Posterior cingulate gyrus (tissue), 11 donors: Measurements from ENCODE around the gene TAOK3.
"Not testable (repeated sequence)": the region's sequence is repeated elsewhere in the genome, so short reads cannot be mapped to it uniquely, and the experiment has no call there.

Experiments used
- DNase-seq, 10 donors: peaks; one replicate each; pipeline versions ENCODE4 v3.0.0 to v3.0.0-alpha.2; 2020 to 2021; ENCODE audit warnings: mixed read lengths in 3 of 10
- intact Hi-C: fragments of 100-400 bp; cut with DNase I; formaldehyde crosslinking; loops from one replicate; pipeline ENCODE4 v1.15.1; 2023

TAOK3 gene

GRCh38 chr12:118372541-118373495 lies at the start of gene TAOK3:
Gene TAOK3 (minus strand): TSS chr12:118372907. CDS start chr12:118255567, 117,340 bp downstream.
- intact Hi-C loops: loop anchor here (5.0 kb wide), 2 partner anchors 71 to 251 kb away; no protein-coding TSS in a partner anchor

GRCh38 chr12:118420673-118421072 lies 48.0 kb upstream of the TAOK3 start:
- no peak for DNase-seq
- intact Hi-C loops: no loop called here

More at GRCh38 chr12:118372541-118373495, at the start of gene TAOK3:
- DNase-seq: peak; percentile 96 to 100 (median 98)

DNA sequence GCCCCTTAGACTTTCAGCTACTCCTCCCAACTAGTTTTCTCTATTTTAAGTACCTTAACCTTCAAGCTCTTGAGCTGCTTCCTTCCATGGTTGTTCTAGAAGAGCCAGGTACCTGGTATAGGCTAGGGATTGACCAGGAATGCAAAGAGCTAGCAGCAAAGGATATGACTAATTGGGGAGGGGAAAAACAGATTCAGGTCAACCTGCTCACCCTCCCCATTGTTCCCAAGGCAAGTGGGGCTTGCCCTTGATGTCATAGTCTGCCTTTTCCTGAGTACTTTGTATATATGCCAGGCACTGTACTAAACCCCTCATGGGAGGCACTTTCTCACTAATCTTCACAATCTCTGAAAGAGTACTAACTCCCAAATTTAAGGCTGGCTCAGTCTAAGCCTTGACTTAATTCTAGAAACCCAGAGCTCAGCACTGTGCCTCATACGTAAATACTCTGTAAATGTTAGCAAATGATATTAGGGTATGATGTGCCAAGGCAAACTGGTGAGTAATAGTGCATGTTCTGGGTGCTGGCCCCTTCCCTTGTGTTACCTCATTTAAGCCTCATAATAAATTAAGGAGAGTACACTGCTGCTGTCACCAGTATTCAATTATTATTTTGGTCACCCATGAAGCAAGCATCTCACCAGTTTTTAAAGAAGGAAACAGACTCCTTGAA lies 45.8 kb upstream of the TAOK3 start:
- DNase-seq: no peak
- intact Hi-C loops: no loop called here

- DNase-seq: no peak
- intact Hi-C loops: no loop called here
These were observed 45.2 kb upstream of the TAOK3 start for GRCh38 chr12:118417942-118418341.

- intact Hi-C loops: loop anchor here (5.0 to 10.0 kb wide), 2 partner anchors 417 to 445 kb away; no protein-coding TSS in a partner anchor
- DNase-seq: no peak
These were observed 37.1 kb upstream of the TAOK3 start for GRCh38 chr12:118409834-118410233.

DNA sequence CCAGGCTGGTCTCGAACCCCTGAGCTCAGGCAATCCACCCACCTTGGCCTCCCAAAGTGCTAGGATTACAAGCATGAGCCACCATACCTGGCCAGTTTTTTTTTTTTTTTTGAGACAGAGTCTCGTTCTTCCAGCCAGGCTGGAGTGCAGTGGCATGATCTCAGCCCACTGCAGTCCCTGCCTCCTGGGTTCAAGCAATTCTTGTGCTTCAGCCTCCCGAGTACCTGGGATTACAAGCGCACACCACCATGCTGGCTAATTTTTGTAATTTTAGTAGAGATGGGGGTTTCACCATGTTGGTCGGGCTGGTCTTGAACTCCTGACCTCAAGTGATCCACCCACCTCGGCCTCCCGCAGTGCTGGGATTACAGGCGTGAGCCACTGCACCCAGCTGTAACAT lies 35.5 kb upstream of the TAOK3 start:
- intact Hi-C loops: loop anchor here (5.0 to 10.0 kb wide), 2 partner anchors 419 to 447 kb away; no protein-coding TSS in a partner anchor
- not testable (repeated sequence) for DNase-seq

- intact Hi-C loops: loop anchor here (1.0 to 10.0 kb wide), 4 partner anchors 422 to 1008 kb away; no protein-coding TSS in a partner anchor
- DNase-seq: peak in 7 of 10 donors; percentile 19 to 85 (median 60)
These were observed 32.3 kb upstream of the TAOK3 start for GRCh38 chr12:118404876-118405521.

DNA sequence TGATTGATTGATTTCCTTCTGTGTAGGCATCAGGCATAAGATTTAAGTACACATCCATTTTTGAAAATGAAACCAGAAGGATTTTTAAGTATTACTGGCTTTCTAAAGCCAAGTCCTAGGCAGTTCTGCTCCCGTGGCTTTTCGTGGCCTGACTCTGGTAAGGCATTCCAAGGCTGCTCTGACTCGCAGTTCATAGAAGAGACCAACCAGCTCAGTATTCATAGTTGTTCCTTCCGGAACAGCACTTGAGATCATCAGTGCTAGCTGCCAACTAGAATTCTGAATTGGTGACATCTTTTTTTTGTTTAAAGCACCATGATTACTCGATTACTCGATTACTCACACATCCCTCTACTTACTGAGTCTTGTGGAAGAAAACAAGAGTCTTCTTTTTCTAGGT lies 29.5 kb upstream of the TAOK3 start:
- no peak for DNase-seq
- intact Hi-C loops: loop anchor here (10.0 kb wide), 1 partner anchor 453 kb away; no protein-coding TSS in a partner anchor

DNA sequence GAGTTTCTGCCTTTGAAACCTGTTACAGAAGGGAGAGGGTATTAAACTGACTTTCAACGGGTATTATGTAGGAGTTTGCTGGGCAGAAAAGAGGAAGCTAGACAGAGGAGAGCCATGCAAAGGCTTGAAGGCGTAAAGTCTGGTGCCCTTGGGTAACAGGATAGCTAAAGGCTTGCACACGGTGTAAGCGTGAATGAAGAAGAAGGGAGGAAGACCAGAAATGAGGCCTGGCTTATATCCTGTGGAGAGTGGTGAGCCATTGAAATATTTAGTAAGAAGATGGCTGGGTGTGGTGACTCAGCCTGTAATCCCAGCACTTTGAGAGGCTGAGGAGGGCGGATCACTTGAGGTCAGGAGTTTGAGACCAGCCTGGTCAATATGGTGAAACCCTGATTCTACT lies 26.2 kb upstream of the TAOK3 start:
- no peak for DNase-seq
- intact Hi-C loops: no loop called here

- DNase-seq: no peak
- intact Hi-C loops: no loop called here
These were observed 25.8 kb upstream of the TAOK3 start for GRCh38 chr12:118398524-118398923.

DNA sequence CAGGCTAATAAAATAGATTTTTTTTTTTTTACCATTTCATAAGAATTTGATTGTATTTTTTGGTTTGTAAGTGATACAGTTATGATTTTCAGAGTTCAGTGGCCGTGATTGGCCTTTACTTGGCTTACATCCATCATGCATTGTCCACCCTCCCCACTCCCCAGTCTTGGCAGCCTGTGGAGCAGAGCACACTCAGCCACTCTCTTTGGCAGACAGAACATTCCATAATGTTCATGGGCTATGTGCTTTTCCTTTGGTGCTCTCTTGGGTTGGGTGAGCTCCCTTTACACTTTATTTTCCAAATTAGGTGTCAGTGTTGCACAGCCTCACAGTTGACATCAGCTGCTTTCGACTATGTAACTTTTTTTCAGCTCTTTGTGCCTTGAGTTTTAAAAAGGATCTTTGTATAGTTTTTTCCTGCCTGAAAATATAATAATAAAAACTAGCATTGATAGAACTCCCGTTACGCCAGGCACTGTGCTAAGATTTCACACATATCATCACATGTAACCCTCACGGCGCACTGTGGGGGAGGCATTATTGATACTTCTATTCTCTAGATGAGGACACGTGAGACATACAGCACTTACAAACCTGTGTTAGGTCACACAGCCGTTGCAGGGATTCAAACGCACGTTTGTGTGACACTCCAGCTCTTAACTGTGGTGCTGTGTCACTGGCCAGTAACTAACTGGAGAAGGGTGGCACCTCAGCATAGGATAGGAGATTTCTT lies 25.2 kb upstream of the TAOK3 start:
- no peak for DNase-seq
- intact Hi-C loops: no loop called here

DNA sequence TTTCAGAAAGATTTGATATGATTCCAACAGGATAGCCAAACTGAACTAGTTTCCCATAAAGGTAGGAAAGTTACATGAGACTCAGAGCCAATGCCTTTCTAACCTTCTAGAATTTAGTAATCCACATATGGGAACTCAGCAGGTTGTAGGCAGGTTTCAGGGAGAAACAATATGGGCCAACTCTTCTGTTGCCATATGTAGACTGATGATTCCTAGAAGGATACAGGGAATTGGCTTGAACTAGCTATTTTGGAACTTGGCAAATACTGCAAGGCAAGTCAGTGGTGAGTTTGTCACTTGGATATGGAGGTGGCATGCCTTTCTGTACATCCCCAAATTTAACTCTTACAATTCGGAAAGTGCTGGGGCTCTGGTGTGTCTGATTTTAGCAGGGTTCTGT lies 19.1 kb upstream of the TAOK3 start:
- DNase-seq: no peak
- intact Hi-C loops: no loop called here

DNA sequence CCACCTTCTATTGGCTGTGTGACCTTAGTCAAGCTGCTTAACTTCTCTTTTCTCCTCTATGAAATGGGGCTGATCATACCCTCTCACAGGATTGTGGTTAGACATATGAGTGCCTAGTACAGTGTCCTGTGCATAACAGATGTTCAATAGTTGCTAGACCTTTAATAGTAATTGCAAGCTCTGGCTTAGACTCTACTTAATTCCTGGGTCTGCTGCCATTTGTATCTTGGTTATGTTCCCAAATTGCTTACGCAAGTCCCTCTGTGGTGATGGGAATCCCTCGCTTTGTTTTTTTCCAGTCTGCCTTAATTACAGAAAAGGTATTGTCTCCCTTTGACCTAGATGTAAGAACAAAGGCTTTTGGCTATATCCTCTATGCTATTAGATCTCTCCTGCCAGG lies 18.7 kb upstream of the TAOK3 start:
- DNase-seq: no peak
- intact Hi-C loops: no loop called here

GRCh38 chr12:118377884-118378470 lies 5.3 kb upstream of the TAOK3 start:
- intact Hi-C loops: loop anchor here (5.0 kb wide), 1 partner anchor 501 kb away; no protein-coding TSS in a partner anchor
- peak in 9 of 10 donors; percentile 49 to 95 (median 73) for DNase-seq

DNA sequence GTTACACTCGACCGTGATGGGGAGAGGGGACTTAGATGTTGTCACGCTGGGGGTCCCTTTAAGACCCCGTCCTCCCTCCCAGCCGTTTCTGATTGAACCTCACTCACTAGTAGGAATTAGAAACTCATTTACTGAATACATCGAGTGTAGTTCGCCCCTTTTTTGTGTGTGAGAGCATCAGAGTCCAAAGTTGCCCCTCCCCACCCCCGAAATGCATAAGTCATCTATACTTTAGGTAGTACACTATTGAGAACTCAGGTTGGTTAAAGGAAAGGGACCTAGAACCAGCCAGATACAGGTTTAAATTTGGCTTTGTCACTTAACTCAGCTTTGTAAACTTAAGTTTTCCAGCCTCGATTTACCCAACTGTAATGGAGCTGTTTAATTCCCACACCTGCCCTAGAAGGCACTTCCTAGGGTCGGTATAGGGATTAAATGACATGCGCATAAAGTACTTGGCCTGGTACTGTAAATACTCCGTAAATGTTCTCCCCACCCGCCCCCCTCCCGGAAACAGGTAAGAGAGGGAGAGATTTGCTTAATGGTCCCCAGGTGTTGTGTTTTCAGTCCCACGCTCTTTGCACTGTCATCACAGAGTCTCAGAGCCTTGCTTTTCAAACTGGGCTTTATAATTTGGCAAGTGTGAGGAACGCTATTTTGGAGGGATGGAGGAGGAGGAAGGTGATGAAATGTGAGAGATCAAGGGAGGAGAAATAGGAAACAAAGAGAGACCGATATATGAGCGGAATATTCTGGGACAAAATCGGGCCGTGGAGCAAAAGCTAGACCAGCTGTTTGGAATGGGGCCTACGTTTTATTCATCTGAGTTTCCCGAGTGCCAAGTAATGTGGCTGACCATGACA lies 4.5 kb upstream of the TAOK3 start:
- intact Hi-C loops: loop anchor here (5.0 kb wide), 1 partner anchor 500 kb away; no protein-coding TSS in a partner anchor

GRCh38 chr12:118376089-118377020 lies 3.6 kb upstream of the TAOK3 start, which contains the start of gene SUDS3:
Gene SUDS3 (plus strand): TSS chr12:118376555. CDS start chr12:118376692, 137 bp downstream.
- peak; percentile 89 to 99 (median 95) for DNase-seq
- intact Hi-C loops: loop anchor here (1.0 to 5.0 kb wide), 2 partner anchors 194 to 499 kb away; no protein-coding TSS in a partner anchor

More for the DNA sequence above, 4.5 kb upstream of the TAOK3 start:
- DNase-seq: no peak

DNA sequence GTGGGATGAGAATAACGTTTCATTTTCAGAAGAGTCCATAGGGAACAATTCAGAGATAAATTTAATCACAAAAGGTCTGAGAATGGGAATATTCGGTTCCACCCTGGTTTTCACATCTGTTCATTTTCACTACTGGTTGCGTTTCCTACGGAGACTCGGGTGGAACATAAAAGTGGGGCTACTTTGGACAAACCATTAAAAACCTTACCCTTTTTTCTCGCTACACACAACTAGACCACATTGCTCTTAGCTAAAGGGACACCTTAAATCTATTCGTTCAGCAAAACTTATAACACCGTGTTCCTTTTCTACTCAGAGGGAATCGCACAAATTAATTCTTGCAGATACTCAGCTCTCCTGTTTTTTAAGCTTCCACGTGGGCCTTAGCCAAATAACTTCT lies 2.6 kb upstream of the TAOK3 start:
- no peak for DNase-seq
- intact Hi-C loops: loop anchor here (2.0 to 5.0 kb wide), 2 partner anchors 315 to 498 kb away; partner anchors contain the start of gene WSB2
